Caco-2 (cell line): ENCODE data around the gene ELMO1. TPM values are rescaled to one million over a fixed set of nuclear protein-coding genes. Genes with fewer than 3 reads are reported as not detected.

Experiments
- BruUV-seq: library from RNA; stranded (reverse); fragments of 400-500 nt; replicated peaks from 2 replicates; lab custom pipeline; 2021; lab: Mats Ljungman, UMichigan
- CTCF ChIA-PET: fragments of 300-600 bp; sonication (Branson Sonifier 250); formaldehyde crosslinking; loops from one replicate; lab custom pipeline; 2022; ENCODE audit warnings: antibody characterized with exemption; lab: Charles Lee
- POLR2A ChIA-PET: fragments of 300-600 bp; sonication (Branson Sonifier 250); formaldehyde crosslinking; loops from one replicate; lab custom pipeline; 2022; ENCODE audit warnings: antibody characterized with exemption; lab: Charles Lee
- DNase-seq, 2 experiments: peaks; one replicate each; pipeline versions ENCODE4 v3.0.0 to v3.0.0-alpha.2; 2020 to 2022
- H3K27me3 ChIP-seq: replicated peaks from 2 replicates; pipeline ENCODE4 v1.6.0; 2011; ENCODE audit warnings: low read length; ENCODE audit not compliant: control insufficient read depth, insufficient read depth
- H3K36me3 ChIP-seq: 2 replicates; pipeline ENCODE4 v1.5.1; 2011; ENCODE audit warnings: low read length; ENCODE audit not compliant: control insufficient read depth, insufficient read depth
- H3K4me1 ChIP-seq: fragments of 250-450 bp; sonication (Bioruptor Pico); 2 replicates; pipeline ENCODE4 v1.5.1; 2020; ENCODE audit warnings: mild to moderate bottlenecking
- H3K4me3 ChIP-seq: 2 replicates; pipeline ENCODE4 v1.5.1; 2011; ENCODE audit warnings: low read depth, mild to moderate bottlenecking, control low read depth, low read length
- H3K9me3 ChIP-seq: fragments of 250-450 bp; sonication (Bioruptor Pico); 2 replicates; pipeline ENCODE4 v1.5.1; 2020; ENCODE audit warnings: mild to moderate bottlenecking, moderate library complexity
- H3K27ac Mint-ChIP-seq: one replicate; pipeline ENCODE4 v1.8.0; 2022; ENCODE audit warnings: mixed read lengths; ENCODE audit not compliant: unreplicated experiment
- H3K27me3 Mint-ChIP-seq: one replicate; pipeline ENCODE4 v1.8.0; 2022; ENCODE audit warnings: mixed read lengths; ENCODE audit not compliant: insufficient read depth, unreplicated experiment
- H3K36me3 Mint-ChIP-seq: one replicate; pipeline ENCODE4 v1.8.0; 2022; ENCODE audit warnings: mild to moderate bottlenecking, mixed read lengths; ENCODE audit not compliant: insufficient read depth, unreplicated experiment
- H3K4me1 Mint-ChIP-seq: one replicate; pipeline ENCODE4 v1.8.0; 2022; ENCODE audit warnings: low read depth, mixed read lengths; ENCODE audit not compliant: unreplicated experiment
- H3K4me3 Mint-ChIP-seq: one replicate; pipeline ENCODE4 v1.8.0; 2022; ENCODE audit warnings: mild to moderate bottlenecking, moderate library complexity, mixed read lengths; ENCODE audit not compliant: unreplicated experiment
- H3K9me3 Mint-ChIP-seq: one replicate; pipeline ENCODE4 v1.8.0; 2022; ENCODE audit warnings: mixed read lengths; ENCODE audit not compliant: unreplicated experiment
- CTCF ChIP-seq, 2 experiments: fragments of 200-600 bp in 1 of 2; IDR thresholded peaks; 1 replicate in 1 of 2; 2 replicates in 1 of 2; pipeline versions ENCODE4 v1.5.1 to v1.8.0; 2011 to 2022; ENCODE audit warnings: antibody characterized with exemption in 1 of 2, control low read depth in 1 of 2, inconsistent platforms in 1 of 2, low read depth in 1 of 2, low read length in 1 of 2, mild to moderate bottlenecking in 1 of 2, moderate library complexity in 1 of 2; ENCODE audit not compliant: insufficient read depth in 1 of 2, severe bottlenecking in 1 of 2, unreplicated experiment in 1 of 2
- intact Hi-C: fragments of 100-400 bp; cut with micrococcal nuclease; formaldehyde crosslinking; loops from one replicate; pipeline ENCODE4 v1.10.0; 2022; ENCODE audit not compliant: unreplicated experiment
- total RNA-seq: library from RNA; stranded (reverse); gene quantifications from 2 replicates; pipeline ENCODE4 v1.2.3, GENCODE V29; 2022

Gene ELMO1
- total RNA-seq, 1 experiment from 2014 or later, result 0.14 TPM

DNA sequence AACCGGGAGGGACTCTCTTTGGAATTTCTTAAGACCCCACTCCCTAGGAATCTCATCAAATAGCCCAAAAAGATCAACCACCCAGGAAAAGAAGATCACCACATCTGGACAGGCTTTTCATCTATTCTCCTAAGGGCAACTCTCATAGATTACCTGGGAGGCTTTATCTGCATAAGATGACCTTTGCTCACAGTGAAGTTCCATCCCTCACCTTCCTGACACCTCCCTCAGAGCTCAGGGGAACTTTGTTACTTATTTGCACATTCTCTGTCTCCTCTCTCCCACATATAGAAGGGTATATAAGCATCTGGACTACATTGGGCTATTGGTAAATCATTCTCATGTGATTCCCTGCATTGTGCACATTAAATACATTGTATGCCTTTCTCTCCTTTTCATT is 80.1 kb downstream of the ELMO1 start:
- H3K36me3 Mint-ChIP-seq, result no peaks in the 10 kb centered on the region
- no peak for TF ChIP-seq CTCF (IDR thresholded peaks at IDR 0.05; ENCODE audit: insufficient read depth in 1 of 2, low read depth in 1 of 2, low read length in 1 of 2, severe bottlenecking in 1 of 2, unreplicated experiment in 1 of 2)
- Histone ChIP-seq H3K27me3 (no peaks in the 10 kb centered on the region; the same call in 1 of the 2 replicates), H3K4me3 (no peak overlapping the region), H3K4me1 (peaks cover 29% of the 10 kb centered on the region), H3K36me3 (no peaks in the 10 kb centered on the region), H3K9me3 (no peaks in the 10 kb centered on the region)
- POLR2A ChIA-PET, result no interaction called here
- H3K4me1 Mint-ChIP-seq, result peaks cover 6% of the 10 kb centered on the region
- intact Hi-C loops, result no loop called here
- H3K9me3 Mint-ChIP-seq, result no peaks in the 10 kb centered on the region
- CTCF ChIA-PET, result no interaction called here
- no peak for DNase-seq
- H3K27me3 Mint-ChIP-seq, result no peaks in the 10 kb centered on the region
- no peak overlapping the region for H3K4me3 Mint-ChIP-seq
- BruUV-seq, result no TSS peak
- no peak overlapping the region for H3K27ac Mint-ChIP-seq

GRCh38 chr7:37367010-37367409 is 81.7 kb downstream of the ELMO1 start:
- Histone ChIP-seq H3K9me3 (no peaks in the 10 kb centered on the region), H3K4me1 (peaks cover 29% of the 10 kb centered on the region), H3K27me3 (no peaks in the 10 kb centered on the region; the same call in 1 of the 2 replicates), H3K36me3 (no peaks in the 10 kb centered on the region), H3K4me3 (no peak overlapping the region)
- BruUV-seq, result no TSS peak
- no peak overlapping the region for H3K4me3 Mint-ChIP-seq
- ChIA-PET CTCF (no interaction called here), POLR2A (no interaction called here)
- intact Hi-C loops, result no loop called here
- H3K4me1 Mint-ChIP-seq, result peaks cover 6% of the 10 kb centered on the region
- H3K9me3 Mint-ChIP-seq, result no peaks in the 10 kb centered on the region
- no peaks in the 10 kb centered on the region for H3K27me3 Mint-ChIP-seq
- TF ChIP-seq CTCF (IDR thresholded peaks at IDR 0.05; ENCODE audit: insufficient read depth in 1 of 2, low read depth in 1 of 2, low read length in 1 of 2, severe bottlenecking in 1 of 2, unreplicated experiment in 1 of 2), result no peak
- H3K27ac Mint-ChIP-seq, result no peak overlapping the region
- H3K36me3 Mint-ChIP-seq, result no peaks in the 10 kb centered on the region
- no peak for DNase-seq

GRCh38 chr7:37366445-37366844 is 82.2 kb downstream of the ELMO1 start:
- H3K36me3 Mint-ChIP-seq, result no peaks in the 10 kb centered on the region

More at GRCh38 chr7:37366445-37366844, 82.2 kb downstream of the ELMO1 start:
- H3K27me3 ChIP-seq, result no peaks in the 10 kb centered on the region
- DNase-seq, result no peak
- no peaks in the 10 kb centered on the region for H3K9me3 ChIP-seq
- H3K4me1 ChIP-seq, result peaks cover 29% of the 10 kb centered on the region
- H3K4me3 Mint-ChIP-seq, result no peak overlapping the region
- H3K36me3 ChIP-seq, result no peaks in the 10 kb centered on the region
- no peaks in the 10 kb centered on the region for H3K9me3 Mint-ChIP-seq
- BruUV-seq, result no TSS peak
- no peak overlapping the region for H3K4me3 ChIP-seq
- ChIA-PET CTCF (no interaction called here), POLR2A (no interaction called here)
- no peak for TF ChIP-seq CTCF (IDR thresholded peaks at IDR 0.05; ENCODE audit: insufficient read depth in 1 of 2, low read depth in 1 of 2, low read length in 1 of 2, severe bottlenecking in 1 of 2, unreplicated experiment in 1 of 2)
- peaks cover 6% of the 10 kb centered on the region for H3K4me1 Mint-ChIP-seq
- intact Hi-C loops, result no loop called here
- no peaks in the 10 kb centered on the region for H3K27me3 Mint-ChIP-seq
- H3K27ac Mint-ChIP-seq, result no peak overlapping the region
